ENCODE data around the gene MAF. TPM values are rescaled to one million over a fixed set of nuclear protein-coding genes. Genes with fewer than 3 reads are reported as not detected.

Gene MAF
- total RNA-seq, 1 donor = 1.3 TPM

DNA sequence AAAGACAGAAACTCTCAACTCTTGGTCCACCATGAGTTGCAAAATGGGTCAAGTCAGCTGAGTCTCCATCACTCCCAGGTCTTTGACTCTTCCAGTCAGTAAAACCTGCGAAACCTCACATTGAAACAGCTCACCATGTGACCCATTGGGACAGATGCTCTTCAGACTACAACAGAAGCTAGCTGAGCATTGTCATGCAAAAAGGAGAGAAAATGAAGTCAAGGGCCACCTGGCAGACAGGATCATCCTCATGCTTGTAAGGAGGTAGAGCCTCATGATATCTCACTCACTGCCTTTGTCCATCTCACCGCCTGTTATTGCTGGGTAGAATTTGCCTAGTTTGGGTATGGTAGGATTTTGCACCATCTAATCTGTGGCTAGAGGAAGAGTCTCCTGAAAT lies 50.2 kb downstream of the MAF start:
- DNase-seq (ENCODE audit: low read depth in 2 of 3, low spot score in 2 of 3) = no peak

DNA sequence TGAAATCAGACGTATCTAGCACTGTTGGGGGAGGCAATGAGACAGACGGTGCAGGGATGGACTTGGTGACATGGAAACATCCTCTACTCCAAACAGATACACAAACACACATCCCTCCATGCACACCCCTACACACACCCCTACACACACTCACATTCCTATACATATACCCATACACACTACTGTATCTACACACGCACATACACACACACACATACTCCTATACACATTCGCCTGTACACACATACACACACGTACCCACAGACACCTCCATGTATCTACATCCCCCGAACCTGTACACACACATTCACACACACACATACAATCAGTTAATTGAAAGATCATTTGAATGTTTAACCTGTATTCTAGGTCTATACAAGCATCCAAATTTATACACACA lies 53.5 kb downstream of the MAF start:
- no peak for DNase-seq (ENCODE audit: low read depth in 2 of 3, low spot score in 2 of 3)

All from hematopoietic multipotent progenitor cell (in vitro differentiated cells).